GM21528 (cell line): Measurements from ENCODE around the gene UBE2Q2.

Source experiments
- ATAC-seq: cut with Tn5 transposase; IDR thresholded peaks from one replicate; pipeline ENCODE4 v1.9.1; 2021; ENCODE audit warnings: mild to moderate bottlenecking, moderate library complexity; ENCODE audit not compliant: unreplicated experiment, low FRiP score

UBE2Q2 gene

GRCh38 chr15:75921732-75922703 lies 78.8 kb downstream of the UBE2Q2 start:
- ATAC-seq: no peak

GRCh38 chr15:75923756-75924155 lies 80.5 kb downstream of the UBE2Q2 start:
- no peak for ATAC-seq

- ATAC-seq: no peak
Measured at GRCh38 chr15:75924576-75924975, 81.3 kb downstream of the UBE2Q2 start.

- ATAC-seq: no peak
Measured at GRCh38 chr15:75925440-75925839, 82.2 kb downstream of the UBE2Q2 start.

GRCh38 chr15:75926931-75927330 lies 83.7 kb downstream of the UBE2Q2 start:
- no peak for ATAC-seq

GRCh38 chr15:75927601-75928000 lies 84.4 kb downstream of the UBE2Q2 start:
- no peak for ATAC-seq

GRCh38 chr15:75928680-75929608 lies 85.7 kb downstream of the UBE2Q2 start:
- no peak for ATAC-seq

GRCh38 chr15:75929799-75930565 lies 86.7 kb downstream of the UBE2Q2 start:
- ATAC-seq: no peak

GRCh38 chr15:75930866-75931265 lies 87.6 kb downstream of the UBE2Q2 start:
- no peak for ATAC-seq

- ATAC-seq: no peak
Measured at GRCh38 chr15:75942464-75942863, 99.2 kb downstream of the UBE2Q2 start.

GRCh38 chr15:75943246-75943645 lies 100.0 kb downstream of the UBE2Q2 start:
- no peak for ATAC-seq

- ATAC-seq: no peak
Measured at GRCh38 chr15:75943713-75944215, 100.5 kb downstream of the UBE2Q2 start.

- ATAC-seq: no peak
Measured at GRCh38 chr15:75945953-75946352, 102.7 kb downstream of the UBE2Q2 start.

- no peak for ATAC-seq
Measured at GRCh38 chr15:75947092-75947491, 103.8 kb downstream of the UBE2Q2 start.

GRCh38 chr15:75948761-75949296 lies 105.6 kb downstream of the UBE2Q2 start:
- no peak for ATAC-seq
